SK-N-SH treated with all-trans-retinoic acid at 6 μM for 48 hours (cell line): ENCODE data around the gene SOS1.

Experiments used
- BACH2 ChIP-seq: fragments of 250-450 bp; sonication (Bioruptor Pico); IDR thresholded peaks from 2 replicates; pipeline ENCODE4 v1.9.0; 2021; ENCODE audit warnings: mild to moderate bottlenecking, borderline replicate concordance
- TCF4 ChIP-seq: fragments of 250-450 bp; sonication (Bioruptor Pico); IDR thresholded peaks from 2 replicates; pipeline ENCODE4 v1.8.0; 2021; ENCODE audit warnings: mild to moderate bottlenecking, moderate library complexity, borderline replicate concordance
- ZC3H10 ChIP-seq: fragments of 250-450 bp; sonication (Bioruptor Pico); IDR thresholded peaks from 2 replicates; pipeline ENCODE4 v1.5.1; 2021; ENCODE audit warnings: mild to moderate bottlenecking, moderate library complexity
- ZFP3 ChIP-seq: fragments of 250-450 bp; sonication (Bioruptor Pico); IDR thresholded peaks from 2 replicates; pipeline ENCODE4 v1.5.0; 2020; ENCODE audit warnings: mild to moderate bottlenecking, moderate library complexity

GRCh38 chr2:39156846-39157245 lies 36.0 kb upstream of the SOS1 start:
- TF ChIP-seq ZFP3 (CRISPR knock-in tag) (no peak), BACH2 (CRISPR knock-in tag) (no peak), ZC3H10 (CRISPR knock-in tag) (no peak), TCF4 (CRISPR knock-in tag) (peak; percentile 33; the same call in 1 of the 2 replicates)
